Thymus (tissue), 11 donors: ENCODE data around the gene REXO5. TPM values are rescaled to one million over a fixed set of nuclear protein-coding genes. Genes with fewer than 3 reads are reported as not detected.

Source experiments
- DNase-seq, 9 donors: peaks; one replicate each; pipeline ENCODE4 v3.0.0-alpha.2; 2013; ENCODE audit warnings: low spot score in 9 of 9, low read depth in 6 of 9, missing footprints in 1 of 9
- H3K27ac ChIP-seq, 2 donors: one replicate each; pipeline ENCODE4 v1.5.1; 2013; ENCODE audit warnings: control low read depth in 1 of 2, low read depth in 1 of 2, low read length in 1 of 2, mild to moderate bottlenecking in 1 of 2, moderate library complexity in 1 of 2
- H3K27me3 ChIP-seq, 2 donors: one replicate each; pipeline ENCODE4 v1.5.1; 2013; ENCODE audit warnings: low read length in 1 of 2; ENCODE audit not compliant: control insufficient read depth in 2 of 2, insufficient read depth in 1 of 2
- H3K36me3 ChIP-seq, 2 donors: one replicate each; pipeline ENCODE4 v1.5.1; 2013; ENCODE audit warnings: low read length in 1 of 2, mild to moderate bottlenecking in 1 of 2, moderate library complexity in 1 of 2; ENCODE audit not compliant: control insufficient read depth in 2 of 2, insufficient read depth in 2 of 2
- H3K4me1 ChIP-seq, 2 donors: one replicate each; pipeline ENCODE4 v1.5.1; 2013; ENCODE audit warnings: low read length in 2 of 2; ENCODE audit not compliant: control insufficient read depth in 2 of 2, insufficient read depth in 2 of 2
- H3K4me3 ChIP-seq, 2 donors: one replicate each; pipeline ENCODE4 v1.5.1; 2013; ENCODE audit warnings: low read length in 2 of 2, control low read depth in 1 of 2, mild to moderate bottlenecking in 1 of 2
- H3K9me3 ChIP-seq, 2 donors: one replicate each; pipeline ENCODE4 v1.5.1; 2013; ENCODE audit warnings: low read length in 1 of 2, mild to moderate bottlenecking in 1 of 2; ENCODE audit not compliant: control insufficient read depth in 2 of 2, insufficient read depth in 1 of 2
- WGBS: extraction: QIAGEN DNeasy Blood & Tissue Kit; methylation state at CpG from one replicate; pipeline ENCODE4 v1.1.7; 2013; 5-methylcytosine and 5-hydroxymethylcytosine counted together
- polyA plus RNA-seq: library from polyadenylated mRNA; stranded (reverse); fragments of 200-250 nt; gene quantifications from one replicate; pipeline ENCODE4 v1.2.3, GENCODE V29; 2013
- total RNA-seq: library from RNA; stranded (reverse); fragments of 120-200 nt; gene quantifications from one replicate; pipeline ENCODE4 v1.2.4, GENCODE V29; 2013
- donor health status: healthy.

Gene REXO5
- total and polyA plus RNA-seq, 2 donors, result 3.7 to 11.1 TPM

DNA sequence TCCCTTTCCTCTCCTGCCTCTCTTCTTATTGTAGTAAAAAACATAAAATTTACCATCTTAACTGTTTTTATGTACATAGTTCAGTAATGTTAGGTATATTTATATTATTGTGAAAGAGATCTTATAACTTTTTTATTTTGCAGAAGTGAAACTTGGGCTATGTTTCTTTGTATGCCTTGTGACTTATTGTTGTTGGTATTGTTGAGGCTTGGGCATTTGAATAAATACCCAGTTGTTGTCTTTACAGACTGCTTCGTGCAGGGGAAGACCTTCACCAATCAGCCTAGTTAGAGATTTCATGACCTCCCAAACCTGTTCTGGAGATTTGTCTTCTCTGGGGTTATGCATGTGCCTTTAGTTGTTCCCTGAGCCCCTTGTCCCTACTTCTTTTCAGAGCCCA, 31.9 kb downstream of the REXO5 start:
- Histone ChIP-seq H3K27me3 (no peaks in the 10 kb centered on the region), H3K4me3 (no peak overlapping the region), H3K27ac (no peak overlapping the region), H3K36me3 (peaks cover 13 to 18% of the 10 kb centered on the region in 2 donors), H3K9me3 (no peaks in the 10 kb centered on the region), H3K4me1 (no peaks in the 10 kb centered on the region)
- WGBS, result 92% methylated on average over 1 of the region's 1 CpG
- no peak for DNase-seq

DNA sequence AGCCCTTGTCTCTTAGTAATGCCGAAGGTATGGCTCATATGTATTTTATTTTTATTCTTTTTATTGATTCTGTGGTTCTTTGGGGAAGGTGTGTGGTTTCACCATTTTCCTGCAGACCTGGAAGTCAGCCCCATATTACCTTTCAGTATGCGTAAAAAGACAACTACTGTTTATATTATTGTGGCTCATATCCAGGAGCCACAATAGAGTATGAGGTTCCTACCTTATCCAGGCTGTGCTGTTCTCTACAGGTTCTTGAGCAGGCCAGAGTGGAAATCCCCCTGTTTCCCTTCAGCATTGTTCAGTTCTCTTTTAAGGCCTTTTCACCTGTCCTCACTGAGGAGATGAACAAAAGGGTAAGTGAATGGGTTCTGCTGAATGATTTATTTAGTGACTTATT, 33.2 kb downstream of the REXO5 start:
- 65% methylated on average over 2 of the region's 2 CpGs for WGBS
- Histone ChIP-seq H3K4me3 (no peak overlapping the region), H3K27ac (no peak overlapping the region), H3K4me1 (peaks cover 8 to 10% of the 10 kb centered on the region in 2 donors), H3K27me3 (no peaks in the 10 kb centered on the region), H3K9me3 (no peaks in the 10 kb centered on the region), H3K36me3 (peaks cover 13 to 14% of the 10 kb centered on the region in 2 donors)
- DNase-seq, result no peak

DNA sequence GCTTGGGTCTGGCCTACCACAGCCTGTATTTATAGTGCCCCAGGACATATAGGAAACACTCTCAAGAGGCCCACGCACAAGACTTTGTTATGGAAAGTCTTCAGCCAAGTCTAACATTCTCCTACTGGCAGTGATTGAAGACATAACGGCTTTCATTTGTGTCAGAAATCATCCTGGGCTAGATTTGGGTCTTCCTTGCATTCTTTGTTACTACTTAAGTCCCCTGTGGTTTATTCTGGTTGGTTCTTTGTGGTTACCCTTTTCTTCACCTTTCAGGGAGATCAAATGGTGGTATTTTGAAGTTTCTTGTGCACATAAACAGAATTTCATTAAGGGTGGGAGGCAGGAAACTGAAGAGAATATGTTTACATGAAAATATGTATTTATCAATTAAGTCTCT, 37.7 kb downstream of the REXO5 start:
- no peaks in the 10 kb centered on the region for H3K27me3 ChIP-seq
- no peak overlapping the region for H3K4me3 ChIP-seq
- peaks cover 16% of the 10 kb centered on the region in 2 donors for H3K4me1 ChIP-seq
- peak in 4 of 9 donors; percentile 31 to 70 (median 34) for DNase-seq
- H3K9me3 ChIP-seq, result no peaks in the 10 kb centered on the region
- H3K36me3 ChIP-seq, result peaks cover 11 to 22% of the 10 kb centered on the region in 2 donors
- H3K27ac ChIP-seq, result peak overlapping the region; percentile 28 to 77
- WGBS, result 25% methylated on average over 2 of the region's 2 CpGs

DNA sequence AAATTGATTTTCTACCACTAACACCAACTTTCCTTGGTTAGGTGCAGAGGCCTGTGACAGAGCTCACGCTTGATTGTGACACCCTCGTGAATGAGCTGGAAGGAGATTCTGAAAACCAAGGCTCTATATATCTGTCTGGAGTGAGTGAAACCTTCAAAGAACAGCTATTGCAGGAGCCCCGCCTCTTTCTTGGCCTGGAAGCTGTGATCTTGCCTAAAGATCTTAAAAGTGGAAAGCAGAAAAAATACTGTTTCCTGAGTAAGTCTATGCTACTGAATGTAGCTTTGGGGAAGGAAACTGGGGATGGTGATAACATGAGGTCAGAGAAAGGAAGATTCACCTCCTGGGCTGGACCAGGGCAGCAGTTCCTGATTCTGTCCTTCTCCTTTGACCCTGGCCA, 38.3 kb downstream of the REXO5 start:
- H3K4me3 ChIP-seq, result no peak overlapping the region
- H3K27me3 ChIP-seq, result no peaks in the 10 kb centered on the region
- DNase-seq, result peak in 6 of 9 donors; percentile 34 to 73 (median 48)
- peaks cover 16% of the 10 kb centered on the region in 2 donors for H3K4me1 ChIP-seq
- H3K36me3 ChIP-seq, result peaks cover 11 to 22% of the 10 kb centered on the region in 2 donors
- 8% methylated on average over 3 of the region's 3 CpGs for WGBS
- peak overlapping the region; percentile 50 to 81 for H3K27ac ChIP-seq
- H3K9me3 ChIP-seq, result no peaks in the 10 kb centered on the region

DNA sequence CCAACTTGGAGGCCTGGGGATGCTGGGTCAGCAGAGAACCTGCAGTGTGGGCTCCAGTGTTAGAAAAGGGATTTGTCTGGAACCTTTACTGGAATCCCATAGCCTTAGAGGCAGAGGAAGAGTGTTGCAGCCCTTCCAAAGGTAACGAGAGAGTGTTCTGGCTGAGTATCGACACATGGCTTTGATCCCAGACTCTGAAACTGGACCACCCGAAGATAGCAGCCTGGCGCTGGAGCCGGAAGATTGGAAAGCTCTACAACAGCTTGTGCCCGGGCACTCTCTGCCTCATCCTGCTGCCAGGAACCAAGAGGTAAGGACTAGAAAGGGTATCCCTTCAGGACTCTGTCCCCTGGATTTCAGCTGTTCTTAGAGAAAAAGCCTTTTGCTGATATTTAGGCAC, 39.7 kb downstream of the REXO5 start:
- Histone ChIP-seq H3K4me3 (no peak overlapping the region), H3K36me3 (peaks cover 7 to 19% of the 10 kb centered on the region in 2 donors), H3K9me3 (no peaks in the 10 kb centered on the region), H3K4me1 (peaks cover 16% of the 10 kb centered on the region in 2 donors), H3K27ac (no peak overlapping the region), H3K27me3 (no peaks in the 10 kb centered on the region)
- no peak for DNase-seq
- 98% methylated on average over 6 of the region's 6 CpGs for WGBS

DNA sequence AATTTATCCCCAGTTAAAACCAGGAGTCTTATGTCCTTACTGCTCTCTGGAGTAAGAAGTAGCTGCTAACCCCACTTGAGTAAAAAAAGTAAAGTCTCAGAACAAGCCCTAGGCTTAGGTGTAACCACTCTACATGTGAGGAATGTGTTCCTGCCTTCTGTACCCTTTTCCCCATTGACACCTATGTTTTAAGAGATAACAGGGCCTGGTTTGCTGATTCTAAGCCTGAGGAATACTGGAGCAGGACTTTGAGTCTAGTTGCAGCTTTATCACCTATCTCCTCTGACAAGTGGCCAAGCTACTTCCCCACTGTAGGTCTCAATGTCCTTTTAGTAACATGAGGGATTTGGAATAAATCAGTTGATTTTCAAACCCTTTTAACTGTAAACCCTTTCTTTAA, 40.2 kb downstream of the REXO5 start:
- no peak overlapping the region for H3K27ac ChIP-seq
- peaks cover 7 to 20% of the 10 kb centered on the region in 2 donors for H3K36me3 ChIP-seq
- H3K4me1 ChIP-seq, result peaks cover 16% of the 10 kb centered on the region in 2 donors
- no peak for DNase-seq
- no peaks in the 10 kb centered on the region for H3K9me3 ChIP-seq
- H3K4me3 ChIP-seq, result no peak overlapping the region
- no peaks in the 10 kb centered on the region for H3K27me3 ChIP-seq

DNA sequence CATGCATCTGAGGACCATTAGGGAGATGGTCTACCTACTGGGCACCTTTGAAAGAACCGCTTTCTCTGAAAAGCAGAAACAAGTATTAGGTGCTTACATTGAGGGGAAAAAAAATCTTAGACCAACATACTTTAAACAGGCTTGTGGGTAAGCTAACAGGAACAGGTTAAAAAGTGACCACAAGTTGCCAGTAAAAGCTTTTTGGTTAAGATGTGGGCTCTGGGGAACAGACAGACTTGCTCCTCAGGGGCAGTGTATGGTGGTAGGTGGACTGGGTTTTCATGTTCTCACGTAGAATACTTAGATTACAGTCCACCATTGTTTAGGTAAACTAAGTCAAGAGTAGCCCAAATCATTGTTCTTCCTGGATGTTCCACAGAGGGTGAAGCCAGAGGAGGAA, 41.2 kb downstream of the REXO5 start:
- 92% methylated on average over 2 of the region's 2 CpGs for WGBS
- H3K4me1 ChIP-seq, result peaks cover 16% of the 10 kb centered on the region in 2 donors
- H3K4me3 ChIP-seq, result no peak overlapping the region
- no peak overlapping the region for H3K27ac ChIP-seq
- no peaks in the 10 kb centered on the region for H3K9me3 ChIP-seq
- no peaks in the 10 kb centered on the region for H3K27me3 ChIP-seq
- peaks cover 7 to 20% of the 10 kb centered on the region in 2 donors for H3K36me3 ChIP-seq
- DNase-seq, result no peak

DNA sequence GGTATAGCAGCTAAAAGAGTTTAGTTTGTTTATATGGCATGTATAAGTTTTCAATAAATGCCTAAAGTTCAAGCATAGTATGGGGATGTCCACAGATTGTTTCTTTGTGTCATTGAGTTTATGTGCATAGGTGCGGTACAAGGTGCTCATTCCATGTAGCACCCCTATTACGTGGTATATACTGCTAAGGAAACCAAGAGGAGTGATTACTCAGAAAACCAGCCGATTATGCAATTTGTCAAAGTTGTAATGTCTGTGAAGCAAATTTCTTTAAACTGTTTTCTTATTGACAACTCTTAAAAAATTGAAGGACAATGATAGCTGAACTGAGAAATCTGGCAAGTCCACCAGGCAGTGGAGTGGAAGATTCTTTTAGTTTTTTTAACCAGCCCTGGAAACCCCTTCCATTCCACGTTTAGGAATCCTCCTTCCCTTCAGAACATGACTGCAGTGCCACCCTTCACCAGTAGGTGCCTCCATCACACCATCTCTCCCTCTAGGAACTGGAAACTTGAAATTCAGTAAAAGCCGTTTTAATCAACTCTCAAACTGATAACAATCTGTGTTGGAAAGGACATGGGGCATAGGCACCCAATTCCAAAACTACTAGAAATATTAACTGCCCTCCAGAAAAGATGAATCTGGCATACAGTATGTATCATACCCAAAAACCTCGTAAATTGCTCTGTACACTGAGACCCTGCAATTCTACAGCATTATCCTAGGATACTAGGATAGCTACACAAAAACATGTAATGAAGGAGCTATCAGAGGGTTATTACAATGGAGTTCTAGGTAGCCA, 43.5 kb downstream of the REXO5 start:
- Histone ChIP-seq H3K27ac (no peak overlapping the region), H3K4me1 (peaks cover 3 to 5% of the 10 kb centered on the region in 2 donors), H3K4me3 (no peak overlapping the region), H3K27me3 (no peaks in the 10 kb centered on the region), H3K36me3 (peaks cover 11 to 23% of the 10 kb centered on the region in 2 donors), H3K9me3 (no peaks in the 10 kb centered on the region)
- peak in 8 of 9 donors; percentile 21 to 73 (median 48) for DNase-seq
- WGBS, result 61% methylated on average over 6 of the region's 6 CpGs

DNA sequence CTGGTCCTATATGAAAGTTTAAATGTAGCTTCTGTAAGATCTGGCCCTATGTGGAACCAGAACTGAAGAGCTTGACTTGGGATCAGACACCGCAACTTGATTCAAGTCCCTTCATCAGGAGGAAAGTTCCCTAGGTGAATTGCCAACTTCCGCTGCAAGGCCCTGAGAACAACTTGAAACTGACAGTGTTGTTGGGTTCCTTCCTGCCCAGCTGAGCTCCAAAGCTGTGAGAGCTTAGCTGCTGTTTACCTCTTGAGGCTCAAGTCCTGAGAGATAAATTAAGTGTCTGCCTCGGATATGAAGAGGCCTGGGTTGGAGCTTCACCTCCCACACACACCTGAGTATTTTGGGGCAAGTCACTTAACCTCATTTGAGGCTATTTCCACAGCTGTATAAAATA, 44.7 kb downstream of the REXO5 start:
- no peak overlapping the region for H3K4me3 ChIP-seq
- no peaks in the 10 kb centered on the region for H3K9me3 ChIP-seq
- peaks cover 10 to 17% of the 10 kb centered on the region in 2 donors for H3K36me3 ChIP-seq
- no peak for DNase-seq
- H3K4me1 ChIP-seq, result no peaks in the 10 kb centered on the region
- no peaks in the 10 kb centered on the region for H3K27me3 ChIP-seq
- 94% methylated on average over 3 of the region's 3 CpGs for WGBS
- H3K27ac ChIP-seq, result no peak overlapping the region
